HEK293 (cell line): ENCODE measurements around the gene SLC25A13.
"Not testable (repeated sequence)": the region's sequence is repeated elsewhere in the genome, so short reads cannot be mapped to it uniquely, and the experiment has no call there.

ENCODE experiments used
- CTCF ChIA-PET: fragments of 350-600 bp; formaldehyde crosslinking; extraction: SDS; loops from one replicate; lab custom pipeline; 2021; ENCODE audit warnings: antibody characterized with exemption; lab: Yijun Ruan, JAX
- POLR2A ChIA-PET: fragments of 300-600 bp; formaldehyde crosslinking; extraction: SDS; loops from one replicate; lab custom pipeline; 2020; ENCODE audit warnings: antibody characterized with exemption, inconsistent platforms; lab: Yijun Ruan, JAX
- H3K27ac ChIP-seq: fragments of 200-500 bp; sonication (Bioruptor generic); 2 replicates; pipeline ENCODE4 v1.5.1; 2014; ENCODE audit warnings: low read depth, low read length, control low read depth, inconsistent platforms; ENCODE audit errors: extremely low read depth
- H3K36me3 ChIP-seq, 2 experiments: fragments of 200-500 bp in 1 of 2; sonication (Bioruptor generic) in 1 of 2; 1 replicate in 1 of 2; 2 replicates in 1 of 2; pipeline ENCODE4 v1.5.1; 2014 to 2017; ENCODE audit warnings: inconsistent platforms in 2 of 2, low read length in 2 of 2; ENCODE audit not compliant: control insufficient read depth in 2 of 2, insufficient read depth in 1 of 2
- H3K4me1 ChIP-seq: fragments of 200-500 bp; sonication (Bioruptor generic); 2 replicates; pipeline ENCODE4 v1.5.1; 2014; ENCODE audit warnings: mild to moderate bottlenecking, low read length, inconsistent platforms; ENCODE audit not compliant: control insufficient read depth, insufficient read depth
- H3K4me3 ChIP-seq: 2 replicates; pipeline ENCODE4 v1.5.1; 2011; ENCODE audit warnings: low read depth, mild to moderate bottlenecking, control low read depth, low read length, moderate library complexity
- H3K9me3 ChIP-seq: fragments of 200-500 bp; sonication (Bioruptor generic); 2 replicates; pipeline ENCODE4 v1.5.1; 2014; ENCODE audit warnings: low read depth, low read length, inconsistent platforms; ENCODE audit not compliant: control insufficient read depth, insufficient read depth
- BCL11A ChIP-seq: fragments of 450-650 bp; formaldehyde crosslinking; IDR thresholded peaks from 2 replicates; pipeline ENCODE4 v1.5.1; 2016; ENCODE audit warnings: low read depth, missing biosample characterization, missing genetic modification characterization
- EGR2 ChIP-seq: fragments of 450-650 bp; formaldehyde crosslinking; IDR thresholded peaks from 2 replicates; pipeline ENCODE4 v1.5.1; 2016; ENCODE audit warnings: low read depth, missing biosample characterization, missing genetic modification characterization
- FEZF1 ChIP-seq: fragments of 450-650 bp; formaldehyde crosslinking; IDR thresholded peaks from 2 replicates; pipeline ENCODE4 v1.5.1; 2016; ENCODE audit warnings: missing biosample characterization, missing genetic modification characterization
- KLF1 ChIP-seq: fragments of 450-650 bp; formaldehyde crosslinking; IDR thresholded peaks from 2 replicates; pipeline ENCODE4 v1.5.1; 2016; ENCODE audit warnings: missing biosample characterization, missing genetic modification characterization
- OSR2 ChIP-seq: fragments of 450-650 bp; formaldehyde crosslinking; IDR thresholded peaks from 2 replicates; pipeline ENCODE4 v1.5.1; 2016; ENCODE audit warnings: missing biosample characterization, missing genetic modification characterization
- WT1 ChIP-seq: fragments of 450-650 bp; formaldehyde crosslinking; IDR thresholded peaks from 2 replicates; pipeline ENCODE4 v1.5.1; 2016; ENCODE audit warnings: missing biosample characterization, missing genetic modification characterization
- ZBTB20 ChIP-seq: fragments of 450-650 bp; formaldehyde crosslinking; IDR thresholded peaks from 2 replicates; pipeline ENCODE4 v1.5.1; 2016; ENCODE audit warnings: missing biosample characterization, missing genetic modification characterization
- ZBTB48 ChIP-seq: fragments of 450-650 bp; formaldehyde crosslinking; IDR thresholded peaks from 2 replicates; pipeline ENCODE4 v1.5.1; 2016; ENCODE audit warnings: missing biosample characterization, missing genetic modification characterization
- ZBTB8A ChIP-seq: fragments of 450-650 bp; formaldehyde crosslinking; IDR thresholded peaks from 2 replicates; pipeline ENCODE4 v1.5.1; 2016; ENCODE audit warnings: missing biosample characterization, missing genetic modification characterization
- ZFHX2 ChIP-seq: fragments of 450-650 bp; formaldehyde crosslinking; conservative IDR thresholded peaks from 2 replicates; pipeline ENCODE4 v1.5.1; 2016; ENCODE audit warnings: missing biosample characterization, missing genetic modification characterization
- ZNF146 ChIP-seq: fragments of 450-650 bp; formaldehyde crosslinking; IDR thresholded peaks from 2 replicates; pipeline ENCODE4 v1.5.1; 2016; ENCODE audit warnings: missing biosample characterization, missing genetic modification characterization
- ZNF169 ChIP-seq: fragments of 450-650 bp; formaldehyde crosslinking; IDR thresholded peaks from 2 replicates; pipeline ENCODE4 v1.5.1; 2016; ENCODE audit warnings: missing biosample characterization, missing genetic modification characterization
- ZNF19 ChIP-seq: fragments of 450-650 bp; formaldehyde crosslinking; IDR thresholded peaks from 2 replicates; pipeline ENCODE4; 2016; ENCODE audit warnings: missing biosample characterization, missing genetic modification characterization, low read depth
- ZNF23 ChIP-seq: fragments of 450-650 bp; formaldehyde crosslinking; IDR thresholded peaks from 2 replicates; pipeline ENCODE4 v1.5.1; 2016; ENCODE audit warnings: missing biosample characterization, missing genetic modification characterization, borderline replicate concordance
- ZNF426 ChIP-seq: fragments of 450-650 bp; formaldehyde crosslinking; IDR thresholded peaks from 2 replicates; pipeline ENCODE4 v1.5.1; 2017; ENCODE audit warnings: missing biosample characterization, missing genetic modification characterization, mild to moderate bottlenecking, inconsistent platforms, moderate library complexity
- ZNF449 ChIP-seq: fragments of 450-650 bp; formaldehyde crosslinking; IDR thresholded peaks from 2 replicates; pipeline ENCODE4 v1.5.1; 2017; ENCODE audit warnings: missing biosample characterization, mild to moderate bottlenecking, missing genetic modification characterization, moderate library complexity
- ZNF518A ChIP-seq: fragments of 450-650 bp; formaldehyde crosslinking; conservative IDR thresholded peaks from 2 replicates; pipeline ENCODE4 v1.5.1; 2016; ENCODE audit warnings: low read depth, missing biosample characterization, missing genetic modification characterization
- ZNF521 ChIP-seq: fragments of 450-650 bp; formaldehyde crosslinking; IDR thresholded peaks from 2 replicates; pipeline ENCODE4 v1.5.1; 2017; ENCODE audit warnings: missing biosample characterization, mild to moderate bottlenecking, missing genetic modification characterization
- ZNF529 ChIP-seq: fragments of 450-650 bp; formaldehyde crosslinking; IDR thresholded peaks from 2 replicates; pipeline ENCODE4 v1.5.1; 2017; ENCODE audit warnings: missing genetic modification characterization, missing biosample characterization; ENCODE audit not compliant: insufficient replicate concordance
- ZNF580 ChIP-seq: fragments of 450-650 bp; formaldehyde crosslinking; IDR thresholded peaks from 2 replicates; pipeline ENCODE4 v1.5.1; 2016; ENCODE audit warnings: missing biosample characterization, missing genetic modification characterization
- ZNF623 ChIP-seq: fragments of 450-650 bp; formaldehyde crosslinking; IDR thresholded peaks from 2 replicates; pipeline ENCODE4 v1.5.1; 2016; ENCODE audit warnings: missing biosample characterization, missing genetic modification characterization
- ZNF660 ChIP-seq: fragments of 450-650 bp; IDR thresholded peaks from 2 replicates; pipeline ENCODE4 v1.5.1; 2018; ENCODE audit warnings: missing biosample characterization, mild to moderate bottlenecking, missing genetic modification characterization

SLC25A13 gene

GRCh38 chr7:96297446-96297845 is 24.5 kb downstream of the SLC25A13 start:
- TF ChIP-seq KLF1 (tag by site-specific recombination) (0 out of 2 replicates have a peak, but pooled peaks have one; percentile 40), ZNF449 (0 out of 2 replicates have a peak, but pooled peaks have one; percentile 31), WT1 (tag by site-specific recombination) (0 out of 2 replicates have a peak, but pooled peaks have one; percentile 34), OSR2 (tag by site-specific recombination) (0 out of 2 replicates have a peak, but pooled peaks have one; percentile 27)
- H3K9me3 ChIP-seq, H3K4me3 ChIP-seq, POLR2A ChIA-PET, H3K27ac ChIP-seq, H3K36me3 ChIP-seq, H3K4me1 ChIP-seq: not testable (repeated sequence)
- CTCF ChIA-PET, result interaction anchor here (0.7 kb wide), 1 partner anchor 166 kb away, joined by 3 read pairs; no protein-coding TSS in a partner anchor

GRCh38 chr7:96293911-96294310 is 28.0 kb downstream of the SLC25A13 start:
- CTCF ChIA-PET, H3K27ac ChIP-seq, POLR2A ChIA-PET, H3K4me3 ChIP-seq, H3K36me3 ChIP-seq, H3K9me3 ChIP-seq, H3K4me1 ChIP-seq: not testable (repeated sequence)
- TF ChIP-seq ZNF580 (tag by site-specific recombination) (0 out of 2 replicates have a peak, but pooled peaks have one; percentile 54), ZNF146 (tag by site-specific recombination) (peak; percentile 81; the same call in 1 of the 2 replicates)

GRCh38 chr7:96287559-96287958 is 34.3 kb downstream of the SLC25A13 start:
- no peaks in the 10 kb centered on the region for H3K4me1 ChIP-seq
- CTCF ChIA-PET, result no interaction called here
- no peak overlapping the region for H3K27ac ChIP-seq
- no peaks in the 10 kb centered on the region for H3K9me3 ChIP-seq
- TF ChIP-seq ZNF518A (no peak), ZNF426 (no peak)
- TF ChIP-seq, all 188 proteins: peak for 0
- Histone ChIP-seq H3K4me3 (no peak overlapping the region), H3K36me3 (no peaks in the 10 kb centered on the region)
- POLR2A ChIA-PET, result no interaction called here

- H3K9me3 ChIP-seq, result no peaks in the 10 kb centered on the region
- H3K36me3 ChIP-seq, result no peaks in the 10 kb centered on the region
- H3K4me1 ChIP-seq, result no peaks in the 10 kb centered on the region
- no peak overlapping the region for H3K27ac ChIP-seq
- ChIA-PET CTCF (no interaction called here), POLR2A (no interaction called here)
- H3K4me3 ChIP-seq, result no peak overlapping the region
- no peak for TF ChIP-seq ZBTB48 (tag by site-specific recombination)
- no peak for TF ChIP-seq ZNF23 (tag by site-specific recombination)
- no peak for TF ChIP-seq ZNF169 (tag by site-specific recombination)
- no peak for TF ChIP-seq ZBTB8A (tag by site-specific recombination)
- TF ChIP-seq ZNF623 (tag by site-specific recombination), result no peak
- no peak for TF ChIP-seq FEZF1 (tag by site-specific recombination)
- TF ChIP-seq ZNF19 (tag by site-specific recombination), result no peak
- TF ChIP-seq ZNF660 (tag by site-specific recombination), result no peak
- TF ChIP-seq ZNF529 (tag by site-specific recombination), result no peak
- no peak for TF ChIP-seq ZNF521
- no peak for TF ChIP-seq BCL11A (tag by site-specific recombination)
- TF ChIP-seq ZBTB20 (tag by site-specific recombination), result no peak
- TF ChIP-seq EGR2, result no peak
- TF ChIP-seq ZFHX2, result no peak
Observed at GRCh38 chr7:96287132-96287531, 34.8 kb downstream of the SLC25A13 start.
